ENCODE results near the gene RALY.
A peak's percentile ranks its signal among the peaks of the same experiment; 100 is the strongest.

The RALY gene

DNA sequence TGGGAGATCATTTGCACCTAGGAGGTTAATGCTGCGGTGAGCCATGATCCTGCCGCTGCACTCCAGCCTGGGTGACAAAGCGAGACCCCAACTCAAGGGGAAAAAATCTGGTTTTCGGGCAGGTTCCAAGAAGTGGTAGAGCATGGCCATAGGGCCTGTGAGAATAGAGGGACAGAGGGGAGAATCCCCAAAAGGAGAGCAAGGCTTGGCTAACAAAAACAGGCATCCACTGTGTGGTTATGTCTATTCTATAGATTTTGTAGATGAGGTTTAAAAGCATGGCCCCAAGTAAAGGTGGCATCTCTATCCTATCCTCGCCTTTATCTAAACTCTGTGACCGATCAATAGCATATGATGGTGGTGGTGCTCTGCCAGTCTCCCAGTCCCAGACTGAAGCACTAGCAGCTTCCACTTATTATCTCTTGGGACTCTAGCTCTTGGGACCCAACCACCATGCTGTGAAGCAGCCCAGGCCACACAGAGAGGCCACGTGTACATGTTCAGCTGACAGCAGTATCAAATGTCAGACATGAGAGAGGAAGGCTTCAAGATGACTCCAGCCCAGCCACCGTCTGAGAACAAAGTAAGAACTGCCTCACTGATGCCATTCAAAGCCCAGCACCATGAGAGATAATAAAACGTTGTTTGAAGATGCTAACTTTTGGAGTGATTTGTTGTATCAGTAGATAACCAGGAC lies 90.7 kb downstream of the RALY start:
- DNase-seq = peak; percentile 15

DNA sequence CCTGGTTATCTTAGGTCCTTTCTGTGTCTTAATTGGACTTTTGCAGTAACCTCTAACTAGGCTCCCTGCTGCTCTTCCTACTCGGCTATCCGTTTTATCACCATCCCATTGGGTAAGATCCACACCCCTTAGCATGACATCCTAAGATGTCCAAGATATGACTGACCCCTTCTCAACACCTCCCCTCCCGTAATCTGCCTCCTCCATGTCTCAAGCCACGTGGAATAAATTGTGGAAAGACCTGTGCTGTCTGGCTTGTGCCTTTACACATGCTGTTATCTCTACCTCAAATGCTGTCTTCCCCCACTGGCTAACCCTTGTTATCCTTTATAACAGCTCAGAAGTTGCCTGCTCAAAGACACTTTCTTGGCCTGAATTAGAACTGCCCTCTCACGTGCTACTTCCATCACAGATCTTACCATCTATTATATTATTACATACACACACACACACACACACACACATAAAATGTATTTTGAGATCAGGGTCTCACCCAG lies 91.9 kb downstream of the RALY start:
- DNase-seq = no peak

DNA sequence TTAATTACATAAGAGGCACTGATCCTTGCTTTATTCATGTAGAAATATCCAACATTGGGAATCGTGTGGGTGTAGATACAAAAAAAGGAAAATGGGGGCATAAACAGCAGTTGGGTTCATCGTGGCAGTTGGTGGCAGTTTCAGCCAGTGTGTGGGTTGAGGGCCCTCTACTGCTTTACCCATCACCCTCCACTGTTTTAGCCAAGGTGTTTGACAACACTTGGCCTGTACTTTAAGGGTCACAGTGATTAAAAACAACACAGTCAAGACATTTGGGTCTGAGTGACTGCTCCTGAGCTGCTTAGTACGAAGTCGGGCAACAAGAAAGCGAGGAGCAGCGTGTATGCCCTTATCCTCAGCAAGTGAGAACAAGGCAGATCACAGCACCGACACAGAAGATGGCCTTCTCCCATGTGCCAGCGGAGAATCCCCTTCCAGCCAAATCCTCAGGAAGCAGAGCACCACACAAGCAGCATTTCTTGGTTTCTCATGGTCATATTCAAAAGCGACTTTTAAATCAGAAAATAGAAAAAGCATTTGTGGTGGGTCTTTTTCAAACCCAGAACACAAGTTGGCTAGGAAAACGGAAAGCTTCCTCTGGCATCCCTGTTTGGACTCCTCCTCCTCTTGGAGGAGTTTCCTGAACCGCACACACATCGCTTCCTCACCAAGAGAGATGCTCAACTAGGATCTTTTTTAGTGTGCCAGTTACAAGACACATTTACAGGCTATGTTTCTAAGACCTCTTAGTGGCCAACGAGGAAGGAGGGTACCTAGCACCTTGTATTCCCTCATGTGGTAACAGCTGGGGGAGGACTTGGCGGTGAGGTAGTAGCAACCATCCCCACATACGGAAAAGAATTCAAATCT lies 94.8 kb downstream of the RALY start:
- DNase-seq = no peak

DNA sequence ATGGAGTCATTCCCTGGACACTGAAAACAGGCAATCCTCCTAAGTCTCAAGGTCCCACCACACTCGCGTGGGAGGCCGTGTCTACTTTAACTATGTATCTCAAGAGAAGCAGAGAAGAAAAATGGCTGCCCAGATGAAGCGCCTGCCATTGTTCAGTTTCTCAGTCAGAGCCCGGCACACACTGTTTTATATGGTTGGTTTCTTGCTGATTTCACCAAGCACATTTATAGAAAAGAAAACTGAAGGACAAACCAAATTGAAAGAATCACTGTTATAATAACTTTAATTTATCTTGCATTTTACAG lies 95.4 kb downstream of the RALY start:
- DNase-seq = no peak

DNA sequence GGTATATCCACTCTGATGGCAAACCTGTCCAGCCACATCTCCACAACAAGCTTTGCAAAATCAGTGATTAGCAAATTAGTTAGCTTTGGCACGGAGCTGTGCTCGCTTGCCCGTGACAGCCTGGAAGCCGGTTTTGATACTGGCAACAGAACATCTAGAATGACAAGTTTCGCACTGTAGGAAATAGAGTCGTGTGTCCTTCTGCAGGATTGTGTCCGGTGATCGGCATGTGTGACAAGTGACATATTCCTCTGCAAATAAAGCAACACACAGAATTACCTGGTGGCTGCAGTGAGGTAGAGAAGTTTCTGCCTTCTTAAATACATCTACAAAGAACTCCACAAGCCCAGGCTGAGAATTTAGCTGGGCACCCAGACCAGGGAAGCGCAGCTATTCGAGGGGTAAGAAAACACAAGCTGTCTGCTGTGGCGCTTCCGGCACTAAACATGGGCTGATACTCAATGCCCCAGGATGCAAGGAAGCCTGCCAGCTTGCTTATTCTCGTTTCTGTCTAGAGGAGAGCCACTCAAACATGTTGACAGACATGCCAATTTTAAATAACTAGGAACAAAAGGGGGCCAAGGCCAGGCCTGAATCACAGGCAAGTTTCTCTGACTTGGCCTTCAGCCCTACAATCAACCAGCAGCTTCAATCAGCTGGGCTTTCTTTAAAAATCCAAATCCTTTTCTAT lies 96.1 kb downstream of the RALY start:
- peak; percentile 90 for DNase-seq

DNA sequence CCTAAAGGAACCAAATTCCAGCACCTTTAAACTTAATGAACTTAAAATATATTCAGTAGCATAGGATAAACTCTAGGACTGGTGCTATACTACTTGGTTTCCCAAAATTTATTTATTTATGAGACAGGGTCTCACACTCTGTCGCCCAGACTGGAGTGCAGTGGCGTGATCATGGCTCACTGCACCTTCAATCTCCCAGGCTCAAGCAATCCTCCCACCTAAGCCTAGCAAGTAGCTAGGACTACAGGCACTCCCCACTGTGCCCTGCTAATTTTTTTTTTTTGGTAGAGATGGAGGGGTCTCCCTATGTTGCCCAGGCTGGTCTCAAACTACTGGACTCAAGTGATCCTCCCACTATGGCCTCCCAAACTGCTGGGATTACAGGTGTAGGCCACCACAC lies 96.9 kb downstream of the RALY start:
- DNase-seq = no peak

DNA sequence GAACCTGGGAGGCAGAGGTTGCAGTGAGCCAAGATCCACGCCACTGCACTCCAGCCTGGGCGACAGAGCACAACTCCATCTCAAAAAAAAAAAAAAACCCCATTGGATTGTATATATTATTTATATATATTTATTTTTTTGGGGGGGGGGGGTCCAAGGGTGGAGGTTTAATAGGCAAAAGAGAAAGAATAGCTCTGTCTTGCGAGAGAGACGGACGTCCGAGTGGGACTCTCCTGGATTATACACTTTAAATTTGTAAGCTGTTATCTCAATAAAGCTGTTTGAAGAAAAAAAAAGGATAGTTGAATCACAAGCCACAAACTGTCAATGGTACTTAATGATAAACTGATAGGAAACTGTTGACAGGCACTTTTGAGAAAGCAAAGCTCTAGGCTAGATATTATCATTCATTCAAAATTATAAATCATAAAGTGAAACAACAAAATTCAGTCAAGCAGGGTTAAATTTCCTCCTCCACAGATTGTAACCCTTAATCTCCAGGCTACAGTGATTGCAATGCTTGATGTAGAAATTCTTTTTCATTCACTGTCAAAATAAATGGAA lies 98.0 kb downstream of the RALY start:
- no peak for DNase-seq

DNA sequence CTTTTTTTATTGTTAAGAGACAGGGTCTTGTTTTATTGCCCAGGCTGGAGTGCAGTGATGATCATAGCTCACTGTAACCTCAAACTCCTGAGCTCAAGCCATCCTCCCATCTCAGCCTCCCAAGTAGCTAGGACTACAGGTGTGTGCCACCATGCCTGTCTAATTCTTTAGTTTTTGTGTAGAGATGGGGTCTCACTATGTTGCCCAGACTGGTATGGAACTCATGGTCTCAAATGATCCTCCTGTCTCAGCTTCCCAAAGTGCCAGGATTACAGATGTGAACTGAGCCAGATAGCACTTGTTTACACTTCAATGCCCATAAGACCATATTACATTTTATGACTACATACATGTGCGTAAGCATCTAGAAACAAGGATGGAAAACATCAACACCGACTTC lies 100.2 kb downstream of the RALY start:
- no peak for DNase-seq

DNA sequence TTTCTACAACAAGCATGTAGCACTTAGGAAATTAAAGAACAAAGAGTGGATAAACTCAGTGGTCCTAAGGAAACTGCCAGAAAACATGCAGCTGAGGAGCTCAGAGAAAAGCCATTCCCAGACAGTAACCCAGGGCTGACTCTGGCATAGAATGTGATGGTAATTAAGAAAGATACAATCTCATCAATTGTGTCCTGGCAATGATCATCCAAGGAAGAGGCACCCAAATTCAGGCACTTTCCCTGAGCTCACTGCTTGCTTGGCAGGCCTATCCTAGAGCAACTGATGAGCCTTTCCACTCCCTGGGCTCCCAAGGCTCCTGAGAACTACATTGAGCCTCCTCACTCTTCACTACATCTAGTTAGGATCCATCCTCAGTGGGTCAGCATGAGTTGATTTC lies 102.1 kb downstream of the RALY start:
- DNase-seq = no peak

DNA sequence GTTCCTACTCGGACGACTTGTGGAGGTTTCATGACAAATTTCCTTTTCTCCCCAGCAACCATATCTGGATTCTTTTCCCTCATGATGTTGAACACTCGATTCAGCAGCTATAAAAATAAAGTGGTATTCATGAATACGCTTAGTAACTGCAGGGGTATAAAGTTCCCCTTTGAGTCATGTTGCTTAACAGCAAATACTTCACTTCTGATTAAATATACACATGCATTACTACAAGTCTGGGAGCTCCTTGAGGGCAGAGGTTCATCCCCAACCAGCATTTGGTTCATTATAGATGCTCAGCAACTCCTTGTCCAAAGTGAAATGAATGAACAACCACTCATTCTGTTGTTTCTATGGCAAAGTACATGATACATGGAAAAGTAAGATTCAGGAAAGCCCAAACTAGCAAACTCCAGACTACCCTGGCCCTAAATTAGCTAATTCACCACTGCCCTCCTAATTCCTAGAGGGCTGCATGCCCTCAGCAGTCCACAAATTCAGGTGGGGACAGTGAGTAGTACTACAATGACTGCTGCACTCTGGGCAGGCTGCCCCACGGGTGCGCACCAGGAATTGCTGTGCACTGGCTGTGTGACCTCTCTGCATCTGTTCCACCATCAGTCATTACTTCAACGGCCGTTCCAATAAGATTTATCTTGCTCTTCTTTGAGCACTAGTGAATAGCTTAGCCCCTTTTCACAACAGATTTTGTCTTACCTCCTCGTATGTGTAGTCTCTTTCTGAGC lies 103.2 kb downstream of the RALY start:
- no peak for DNase-seq

DNA sequence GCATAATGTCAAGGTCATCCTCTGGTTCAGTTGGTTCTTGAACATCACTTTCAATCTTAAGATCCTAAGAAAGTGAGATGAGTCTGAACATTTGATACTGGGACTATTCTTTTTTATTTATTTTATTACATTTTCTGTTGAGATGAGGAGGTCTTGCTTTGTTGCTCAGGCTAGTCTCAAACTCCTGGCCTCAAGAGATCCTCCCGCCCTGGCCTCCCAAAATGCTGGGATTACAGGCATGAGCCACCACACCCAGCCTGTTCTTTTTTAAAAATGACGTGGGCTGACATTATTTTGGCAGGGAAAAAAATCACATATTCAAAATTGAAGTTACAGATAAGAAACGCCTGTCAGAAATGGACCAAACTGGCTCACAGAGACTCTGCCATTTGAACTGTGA lies 104.9 kb downstream of the RALY start:
- no peak for DNase-seq

DNA sequence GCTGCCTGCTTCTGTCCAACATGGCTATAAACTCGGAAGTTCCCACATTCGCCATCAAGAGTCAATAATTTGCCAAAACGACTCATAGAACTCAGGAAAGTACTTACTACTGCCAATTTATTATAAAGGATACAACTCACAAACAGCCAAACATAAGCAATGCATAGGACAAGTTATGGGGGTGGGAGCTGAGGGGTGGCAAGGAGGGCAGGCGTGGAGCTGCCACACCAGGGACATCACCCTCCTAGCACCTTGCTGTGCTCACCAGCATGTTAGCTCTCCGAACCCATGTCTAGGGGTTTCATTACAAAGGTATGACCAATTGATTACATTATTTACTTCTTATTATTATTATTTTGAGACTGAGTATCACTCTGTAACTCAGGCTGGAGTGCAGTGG lies 106.0 kb downstream of the RALY start:
- no peak for DNase-seq

DNA sequence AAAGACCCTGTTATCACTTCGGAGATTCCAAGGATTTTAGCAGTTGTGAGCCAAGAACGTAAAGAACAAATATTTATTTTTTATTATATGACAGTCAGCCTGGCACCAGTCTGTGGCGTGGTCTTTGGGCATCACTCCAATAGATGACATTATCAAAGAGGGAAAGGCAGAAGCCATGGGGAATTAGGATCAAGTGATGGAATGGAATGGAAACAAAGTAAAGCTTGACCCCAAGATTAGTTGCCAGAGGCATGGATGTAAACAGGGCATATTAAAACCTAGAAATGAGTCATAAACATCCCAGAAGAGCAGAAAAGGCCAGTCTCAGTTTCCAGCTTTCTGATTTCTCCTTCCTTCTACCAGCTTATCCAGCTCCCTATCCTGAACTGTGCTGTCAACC lies 106.9 kb downstream of the RALY start:
- DNase-seq = no peak

DNA sequence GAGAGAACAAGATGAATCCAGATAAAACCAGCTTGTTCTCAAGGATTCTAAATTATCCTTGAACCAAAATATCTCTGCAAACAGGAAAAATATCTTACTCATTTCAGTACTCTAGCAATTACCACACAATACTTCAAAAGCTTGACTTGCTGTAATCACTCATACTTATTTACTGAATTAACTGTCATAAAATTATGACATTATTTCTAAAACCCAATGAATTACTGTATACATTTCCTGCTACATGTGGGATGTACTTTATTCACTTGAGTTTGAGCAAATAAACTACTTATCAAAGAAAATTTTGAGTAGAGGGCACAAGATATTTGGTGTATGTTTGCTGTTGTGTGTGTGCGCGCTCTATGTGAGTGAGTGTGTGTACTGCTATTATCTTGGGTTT lies 108.6 kb downstream of the RALY start:
- no peak for DNase-seq

DNA sequence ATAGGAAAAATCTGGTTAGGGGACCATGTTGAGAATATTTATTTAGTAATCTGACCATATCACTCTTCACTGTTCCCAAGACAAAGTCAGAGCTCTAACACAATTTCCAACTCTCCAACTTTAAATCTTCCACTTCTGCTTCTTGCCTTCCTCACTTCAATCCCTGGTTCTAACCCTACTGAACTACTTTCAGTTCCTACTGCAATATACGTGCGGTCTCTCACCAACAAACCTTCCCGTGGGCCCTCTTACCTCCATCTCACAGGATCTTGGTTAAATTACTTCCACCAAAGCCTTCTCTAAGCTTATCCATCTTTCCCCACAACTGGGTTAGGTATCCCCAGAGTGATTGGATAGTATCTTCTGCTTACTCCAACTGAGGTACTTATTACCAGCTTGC lies 110.3 kb downstream of the RALY start:
- no peak for DNase-seq

DNA sequence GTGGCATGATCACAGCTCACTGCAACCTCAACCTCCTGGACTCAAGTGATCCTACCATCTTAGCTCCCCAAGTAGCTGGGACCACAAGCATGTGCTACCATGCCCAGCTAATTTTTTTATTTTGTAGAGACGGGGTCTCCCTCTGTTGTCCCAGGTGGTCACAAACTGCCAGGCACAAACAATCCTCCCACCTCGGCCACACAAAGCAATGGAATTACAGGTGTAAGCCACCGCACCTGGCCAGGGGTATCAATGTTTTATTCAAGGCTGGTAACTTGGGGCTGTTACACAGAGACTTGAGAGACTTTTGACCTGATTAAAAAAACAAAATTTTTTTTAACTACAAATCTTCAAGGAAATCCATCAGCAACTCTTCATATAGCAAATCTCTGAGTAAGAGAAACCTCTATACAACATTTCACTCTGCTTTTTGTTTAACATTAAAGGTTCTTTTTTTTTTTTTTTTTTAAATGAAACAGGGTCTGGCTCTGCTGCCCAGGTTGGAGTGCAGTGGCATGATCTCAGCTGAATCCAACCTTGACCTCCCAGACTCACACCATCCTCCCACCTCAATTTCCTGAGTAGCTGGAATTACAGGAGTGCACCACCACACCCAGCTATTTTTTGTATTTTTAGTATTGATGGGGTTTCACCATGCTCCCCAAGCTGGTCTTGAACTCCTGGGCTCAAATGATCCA lies 112.4 kb downstream of the RALY start:
- DNase-seq = no peak

DNA sequence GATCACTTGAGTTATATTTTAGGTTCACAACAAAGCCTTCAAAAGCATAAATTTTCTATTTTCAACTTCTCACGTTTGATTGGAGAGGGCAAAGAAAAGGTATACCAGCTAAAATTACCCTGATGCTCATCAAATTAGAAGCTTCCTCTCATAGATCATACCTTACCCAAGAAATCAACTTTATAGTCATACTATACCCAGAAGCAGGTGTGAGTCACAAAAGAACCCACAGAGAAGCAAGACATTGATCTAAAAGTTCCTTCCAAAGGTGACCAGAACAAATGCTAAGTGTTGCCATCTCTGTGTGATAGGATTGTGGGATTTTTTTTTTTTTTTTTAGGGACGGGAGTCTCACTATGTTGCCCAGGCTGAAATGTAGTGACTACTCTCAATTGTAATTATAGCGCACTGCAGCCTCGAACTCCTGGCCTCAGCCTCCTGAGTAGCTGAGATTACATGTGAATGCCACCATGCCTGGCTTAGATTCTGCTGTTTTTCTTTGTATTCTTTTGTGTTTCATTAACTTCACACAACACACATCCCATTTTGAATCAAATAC lies 115.0 kb downstream of the RALY start:
- DNase-seq = no peak

DNA sequence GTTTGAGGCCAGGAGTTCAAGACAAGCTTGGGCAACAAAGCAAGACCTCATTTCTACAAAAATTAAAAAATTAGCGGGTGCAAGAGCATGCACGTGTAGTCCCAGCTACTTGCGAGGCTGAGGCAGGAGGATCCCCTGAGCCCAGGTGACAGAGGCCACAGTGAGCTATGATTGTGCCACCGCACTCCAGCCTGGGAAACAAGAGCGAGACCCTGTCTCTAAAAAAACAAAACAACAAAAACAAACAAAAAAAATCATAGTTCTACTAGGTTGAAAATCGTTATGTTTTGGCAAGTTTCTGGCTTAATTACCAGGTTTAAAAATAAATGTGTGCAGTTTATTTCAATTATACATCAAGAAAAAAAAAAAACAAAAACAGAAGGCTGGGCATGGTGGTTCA lies 115.7 kb downstream of the RALY start:
- no peak for DNase-seq

DNA sequence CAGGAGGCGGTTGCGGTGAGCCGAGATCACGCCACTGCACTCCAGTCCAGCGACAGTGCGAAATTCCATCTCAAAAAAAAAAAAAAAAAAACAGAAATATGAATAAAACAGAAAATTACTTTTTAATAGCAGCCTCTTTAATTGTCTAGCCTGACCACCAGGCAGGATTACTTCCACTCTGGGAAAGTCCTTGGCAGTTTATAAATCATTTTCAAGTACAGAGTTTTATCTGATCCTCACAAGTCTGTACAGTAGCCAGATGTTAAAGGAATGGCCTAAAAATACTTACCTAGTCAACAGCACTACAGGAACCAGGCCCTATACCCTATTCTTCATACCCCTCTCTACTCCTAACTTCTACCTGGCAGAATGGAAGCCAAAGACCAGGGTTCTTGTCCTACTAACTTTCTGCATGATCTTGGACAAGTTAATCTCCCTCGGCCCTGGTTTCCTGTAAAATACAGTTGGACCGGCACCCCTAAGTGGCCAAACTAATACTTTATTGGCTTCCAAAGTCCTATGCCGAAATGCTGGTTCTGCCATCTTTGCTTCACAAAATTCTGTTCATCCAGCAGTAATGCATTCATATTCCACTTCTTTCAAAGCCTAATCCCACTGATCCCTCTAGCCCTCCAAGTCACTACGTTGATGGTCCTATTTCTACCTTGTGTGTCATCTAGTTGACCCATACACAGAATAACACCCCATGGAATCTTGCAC lies 116.5 kb downstream of the RALY start:
- no peak for DNase-seq

DNA sequence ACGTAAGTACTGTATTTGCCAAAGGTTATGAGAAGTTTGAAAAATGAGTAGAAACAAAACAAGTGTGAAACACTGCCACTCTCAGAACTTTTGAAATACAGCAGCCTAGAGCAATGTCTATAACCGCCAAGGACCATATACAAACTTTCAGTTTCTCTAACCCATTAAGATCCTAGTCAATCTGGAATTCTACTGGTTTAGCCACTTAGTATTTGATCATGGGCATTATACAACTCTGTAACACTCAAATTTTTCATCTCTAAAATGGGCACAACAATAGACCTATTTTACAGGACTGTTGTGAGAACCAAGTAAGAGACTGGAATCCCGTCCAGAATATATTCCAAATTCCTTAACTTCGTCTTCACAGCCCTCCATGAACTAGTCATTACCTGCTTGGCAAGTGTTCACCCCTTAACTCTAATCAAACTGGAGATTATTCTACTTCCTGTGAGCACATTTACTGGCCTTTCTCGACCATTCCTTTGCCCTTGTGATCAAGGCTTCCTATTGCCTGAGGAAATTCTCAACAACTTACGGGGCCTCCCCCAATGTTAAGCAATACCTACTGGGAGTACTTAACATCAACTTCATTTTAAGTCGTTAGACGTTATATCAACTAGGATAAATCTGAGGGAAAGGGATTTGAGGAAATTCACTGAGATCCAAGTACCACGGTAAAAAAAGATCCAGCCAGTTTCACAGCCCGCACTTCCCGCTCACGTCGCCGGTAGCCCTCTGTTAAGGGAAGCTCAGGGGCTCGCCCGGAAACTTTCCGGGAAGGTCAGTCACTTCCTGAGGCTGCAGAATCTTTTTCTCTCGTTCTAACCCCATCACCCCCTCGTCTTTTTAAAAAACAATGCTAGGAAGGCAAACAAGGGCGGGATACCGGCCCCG lies 117.3 kb downstream of the RALY start:
- DNase-seq = no peak
